ENCODE results near the gene CNTFR. TPM values are rescaled to one million over a fixed set of nuclear protein-coding genes. Genes with fewer than 3 reads are reported as not detected.
A peak's percentile ranks its signal among the peaks of the same experiment; 100 is the strongest.

Gene CNTFR
- total and polyA plus RNA-seq, 4 donors = 0.75 to 3.3 (median 2.0) TPM

DNA sequence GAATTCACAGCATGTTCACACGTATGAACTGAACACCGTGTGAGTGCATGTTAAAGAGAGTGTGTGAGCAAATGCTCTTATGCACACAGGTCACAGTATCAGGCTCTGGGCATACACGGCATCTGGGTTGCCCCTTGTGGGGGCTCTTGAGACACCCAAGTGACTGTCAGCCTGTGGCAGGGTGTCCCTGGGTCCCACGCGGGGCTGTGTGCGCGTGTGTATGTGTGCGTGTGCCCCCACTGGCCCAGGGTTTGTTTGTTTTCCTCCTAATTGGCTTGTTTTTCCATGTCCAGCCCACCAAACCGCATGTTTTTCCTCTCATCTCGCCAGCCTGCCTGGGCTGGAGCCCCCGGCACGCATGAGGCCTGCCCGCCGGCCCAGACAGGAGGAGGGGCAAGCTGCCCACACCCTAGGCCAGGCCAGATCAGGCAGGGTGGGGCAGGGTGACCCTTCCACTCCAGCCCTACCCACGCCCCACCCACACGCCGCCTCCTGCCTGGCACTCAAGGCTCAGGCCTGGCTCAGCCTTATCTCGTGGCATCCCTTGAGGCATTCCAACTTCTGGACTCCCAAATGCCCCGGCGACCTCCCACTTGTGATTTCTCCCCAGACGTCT is 28.8 kb downstream of the CNTFR start:
- DNase-seq (ENCODE audit: low spot score) = no peak
- TF ChIP-seq SP1 (IDR thresholded peaks at IDR 0.05) (no peak), GABPA (IDR thresholded peaks at IDR 0.05 in 1 of 2, conservative IDR thresholded peaks at IDR 0.05 in 1 of 2) (no peak), FOXA2 (IDR thresholded peaks at IDR 0.05) (no peak), YY1 (IDR thresholded peaks at IDR 0.05) (no peak), ZBTB33 (IDR thresholded peaks at IDR 0.05) (no peak), HNF4G (IDR thresholded peaks at IDR 0.05) (no peak), HNF4A (conservative IDR thresholded peaks at IDR 0.05) (no peak), NR2F2 (IDR thresholded peaks at IDR 0.05) (no peak), JUND (IDR thresholded peaks at IDR 0.05) (no peak), RAD21 (IDR thresholded peaks at IDR 0.05) (no peak)
- TF ChIP-seq, protein P1, sequence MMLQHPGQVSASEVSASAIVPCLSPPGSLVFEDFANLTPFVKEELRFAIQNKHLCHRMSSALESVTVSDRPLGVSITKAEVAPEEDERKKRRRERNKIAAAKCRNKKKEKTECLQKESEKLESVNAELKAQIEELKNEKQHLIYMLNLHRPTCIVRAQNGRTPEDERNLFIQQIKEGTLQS (IDR thresholded peaks at IDR 0.05) = no peak
- Histone ChIP-seq H3K9ac (ENCODE audit: low read depth in 1 of 2, low read length in 2 of 2) (no peak overlapping the region), H3K27ac (ENCODE audit: low read depth in 1 of 2, low read length in 2 of 2) (no peak overlapping the region), H3K27me3 (ENCODE audit: control insufficient read depth in 4 of 4, insufficient read depth in 4 of 4, low read length in 3 of 4) (no peaks in the 10 kb centered on the region), H3K36me3 (ENCODE audit: control insufficient read depth in 4 of 4, insufficient read depth in 3 of 4, low read depth in 1 of 4, low read length in 3 of 4) (peaks cover 0 to 4% (median 0%) of the 10 kb centered on the region in 4 donors), H3K4me3 (ENCODE audit: low read depth in 1 of 3, low read length in 3 of 3) (no peak overlapping the region), H3K4me1 (ENCODE audit: control insufficient read depth in 4 of 4, insufficient read depth in 4 of 4, low read length in 3 of 4) (peaks cover 0 to 16% (median 5%) of the 10 kb centered on the region in 4 donors), H3K9me3 (ENCODE audit: control insufficient read depth in 4 of 4, low read length in 3 of 4) (no peaks in the 10 kb centered on the region)
- WGBS = 80% methylated on average over 21 of the region's 21 CpGs

GRCh38 chr9:34559624-34560455 is 29.7 kb downstream of the CNTFR start:
- H3K4me1 ChIP-seq (ENCODE audit: control insufficient read depth in 4 of 4, insufficient read depth in 4 of 4, low read length in 3 of 4) = peaks cover 6 to 24% (median 13%) of the 10 kb centered on the region in 4 donors
- peak in 1 of 2 donors; percentile 38 for TF ChIP-seq RXRA (IDR thresholded peaks at IDR 0.05)
- TF ChIP-seq FOXA1 (IDR thresholded peaks at IDR 0.05) = no peak
- TF ChIP-seq HNF4A (conservative IDR thresholded peaks at IDR 0.05) = peak in 1 of 2 donors; percentile 23
- TF ChIP-seq JUND (IDR thresholded peaks at IDR 0.05) = no peak
- TF ChIP-seq TAF1 (conservative IDR thresholded peaks at IDR 0.05) = no peak
- TF ChIP-seq SP1 (IDR thresholded peaks at IDR 0.05) = no peak
- no peaks in the 10 kb centered on the region for H3K9me3 ChIP-seq (ENCODE audit: control insufficient read depth in 4 of 4, low read length in 3 of 4)
- no peak for DNase-seq (ENCODE audit: low spot score)
- H3K27ac ChIP-seq (ENCODE audit: low read depth in 1 of 2, low read length in 2 of 2) = no peak overlapping the region
- no peak overlapping the region for H3K4me3 ChIP-seq (ENCODE audit: low read depth in 1 of 3, low read length in 3 of 3)
- H3K9ac ChIP-seq (ENCODE audit: low read depth in 1 of 2, low read length in 2 of 2) = no peak overlapping the region
- H3K27me3 ChIP-seq (ENCODE audit: control insufficient read depth in 4 of 4, insufficient read depth in 4 of 4, low read length in 3 of 4) = no peaks in the 10 kb centered on the region
- H3K36me3 ChIP-seq (ENCODE audit: control insufficient read depth in 4 of 4, insufficient read depth in 3 of 4, low read depth in 1 of 4, low read length in 3 of 4) = peaks cover 0 to 4% (median 0%) of the 10 kb centered on the region in 4 donors
- 30% methylated on average over 21 of the region's 21 CpGs for WGBS

DNA sequence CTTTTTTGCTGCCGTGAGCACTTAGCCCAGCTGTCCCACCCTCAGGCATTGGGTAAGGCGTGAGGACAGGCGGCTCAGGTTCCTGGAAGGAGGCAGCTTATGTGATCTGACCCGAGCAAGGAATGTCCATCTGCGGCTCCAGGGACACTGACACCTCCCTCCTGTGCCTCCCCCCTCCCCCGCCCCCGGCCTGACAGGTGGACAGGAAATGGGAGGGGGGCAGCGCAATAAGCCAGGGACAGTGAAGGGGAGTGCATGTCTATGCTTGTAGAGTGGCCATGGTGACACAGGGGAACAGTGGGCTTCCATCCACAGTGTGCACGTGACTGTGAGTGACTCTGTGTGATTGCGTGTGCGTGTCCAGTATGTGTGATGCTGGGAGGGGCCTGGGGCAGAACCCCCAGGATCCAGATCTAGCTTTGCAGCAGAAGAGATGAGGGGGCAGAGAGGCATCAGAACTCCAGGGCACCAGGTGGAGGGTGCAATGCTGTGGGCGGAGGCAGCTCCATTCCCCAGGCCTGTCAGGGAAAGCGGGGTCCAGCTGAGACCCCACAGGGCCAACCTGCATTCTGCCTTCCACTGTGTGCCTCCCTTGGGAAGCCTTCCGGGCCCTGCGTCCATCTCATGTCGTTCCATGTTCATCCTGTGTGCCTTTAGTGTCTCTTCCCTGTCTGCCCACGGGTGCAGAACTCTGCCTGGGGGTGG is 30.5 kb downstream of the CNTFR start:
- H3K27me3 ChIP-seq (ENCODE audit: control insufficient read depth in 4 of 4, insufficient read depth in 4 of 4, low read length in 3 of 4) = no peaks in the 10 kb centered on the region
- 75% methylated on average over 17 of the region's 17 CpGs for WGBS
- H3K4me1 ChIP-seq (ENCODE audit: control insufficient read depth in 4 of 4, insufficient read depth in 4 of 4, low read length in 3 of 4) = peaks cover 7 to 27% (median 15%) of the 10 kb centered on the region in 4 donors
- H3K4me3 ChIP-seq (ENCODE audit: low read depth in 1 of 3, low read length in 3 of 3) = no peak overlapping the region
- H3K9ac ChIP-seq (ENCODE audit: low read depth in 1 of 2, low read length in 2 of 2) = no peak overlapping the region
- H3K27ac ChIP-seq (ENCODE audit: low read depth in 1 of 2, low read length in 2 of 2) = no peak overlapping the region
- no peaks in the 10 kb centered on the region for H3K36me3 ChIP-seq (ENCODE audit: control insufficient read depth in 4 of 4, insufficient read depth in 3 of 4, low read depth in 1 of 4, low read length in 3 of 4)
- H3K9me3 ChIP-seq (ENCODE audit: control insufficient read depth in 4 of 4, low read length in 3 of 4) = no peaks in the 10 kb centered on the region
- no peak for DNase-seq (ENCODE audit: low spot score)
- TF ChIP-seq FOXA2 (IDR thresholded peaks at IDR 0.05) (no peak), YY1 (IDR thresholded peaks at IDR 0.05) (no peak), EGR1 (IDR thresholded peaks at IDR 0.05; ENCODE audit: low read depth in 2 of 2) (no peak), CTCF (IDR thresholded peaks at IDR 0.05; ENCODE audit: low read depth, low read length, missing input control) (no peak)
- TF ChIP-seq, protein P2, sequence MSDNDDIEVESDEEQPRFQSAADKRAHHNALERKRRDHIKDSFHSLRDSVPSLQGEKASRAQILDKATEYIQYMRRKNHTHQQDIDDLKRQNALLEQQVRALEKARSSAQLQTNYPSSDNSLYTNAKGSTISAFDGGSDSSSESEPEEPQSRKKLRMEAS (IDR thresholded peaks at IDR 0.05) = no peak
- TF ChIP-seq, protein P3, sequence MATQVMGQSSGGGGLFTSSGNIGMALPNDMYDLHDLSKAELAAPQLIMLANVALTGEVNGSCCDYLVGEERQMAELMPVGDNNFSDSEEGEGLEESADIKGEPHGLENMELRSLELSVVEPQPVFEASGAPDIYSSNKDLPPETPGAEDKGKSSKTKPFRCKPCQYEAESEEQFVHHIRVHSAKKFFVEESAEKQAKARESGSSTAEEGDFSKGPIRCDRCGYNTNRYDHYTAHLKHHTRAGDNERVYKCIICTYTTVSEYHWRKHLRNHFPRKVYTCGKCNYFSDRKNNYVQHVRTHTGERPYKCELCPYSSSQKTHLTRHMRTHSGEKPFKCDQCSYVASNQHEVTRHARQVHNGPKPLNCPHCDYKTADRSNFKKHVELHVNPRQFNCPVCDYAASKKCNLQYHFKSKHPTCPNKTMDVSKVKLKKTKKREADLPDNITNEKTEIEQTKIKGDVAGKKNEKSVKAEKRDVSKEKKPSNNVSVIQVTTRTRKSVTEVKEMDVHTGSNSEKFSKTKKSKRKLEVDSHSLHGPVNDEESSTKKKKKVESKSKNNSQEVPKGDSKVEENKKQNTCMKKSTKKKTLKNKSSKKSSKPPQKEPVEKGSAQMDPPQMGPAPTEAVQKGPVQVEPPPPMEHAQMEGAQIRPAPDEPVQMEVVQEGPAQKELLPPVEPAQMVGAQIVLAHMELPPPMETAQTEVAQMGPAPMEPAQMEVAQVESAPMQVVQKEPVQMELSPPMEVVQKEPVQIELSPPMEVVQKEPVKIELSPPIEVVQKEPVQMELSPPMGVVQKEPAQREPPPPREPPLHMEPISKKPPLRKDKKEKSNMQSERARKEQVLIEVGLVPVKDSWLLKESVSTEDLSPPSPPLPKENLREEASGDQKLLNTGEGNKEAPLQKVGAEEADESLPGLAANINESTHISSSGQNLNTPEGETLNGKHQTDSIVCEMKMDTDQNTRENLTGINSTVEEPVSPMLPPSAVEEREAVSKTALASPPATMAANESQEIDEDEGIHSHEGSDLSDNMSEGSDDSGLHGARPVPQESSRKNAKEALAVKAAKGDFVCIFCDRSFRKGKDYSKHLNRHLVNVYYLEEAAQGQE (IDR thresholded peaks at IDR 0.05) = no peak

Measured in liver (tissue), 9 donors.